ENCODE data around the gene MB. TPM values are rescaled to one million over a fixed set of nuclear protein-coding genes. Genes with fewer than 3 reads are reported as not detected.

The MB gene
- total RNA-seq, 1 donor from 2014 or later: 16,708 TPM

GRCh38 chr22:35559354-35560005, 57.6 kb downstream of the MB start:
- H3K27me3 ChIP-seq (ENCODE audit: low read depth): peaks cover 14% of the 10 kb centered on the region
- H3K27ac ChIP-seq (replicated peaks): no peak overlapping the region
- no peak for TF ChIP-seq CTCF (IDR thresholded peaks at IDR 0.05; ENCODE audit: borderline replicate concordance)
- H3K4me3 ChIP-seq: no peak overlapping the region
- intact Hi-C loops (cut with micrococcal nuclease): no loop called here
- peaks cover 5% of the 10 kb centered on the region for H3K4me1 ChIP-seq
- DNase-seq: no peak
- no peaks in the 10 kb centered on the region for H3K36me3 ChIP-seq
- no peaks in the 10 kb centered on the region for H3K9me3 ChIP-seq (replicated peaks)

DNA sequence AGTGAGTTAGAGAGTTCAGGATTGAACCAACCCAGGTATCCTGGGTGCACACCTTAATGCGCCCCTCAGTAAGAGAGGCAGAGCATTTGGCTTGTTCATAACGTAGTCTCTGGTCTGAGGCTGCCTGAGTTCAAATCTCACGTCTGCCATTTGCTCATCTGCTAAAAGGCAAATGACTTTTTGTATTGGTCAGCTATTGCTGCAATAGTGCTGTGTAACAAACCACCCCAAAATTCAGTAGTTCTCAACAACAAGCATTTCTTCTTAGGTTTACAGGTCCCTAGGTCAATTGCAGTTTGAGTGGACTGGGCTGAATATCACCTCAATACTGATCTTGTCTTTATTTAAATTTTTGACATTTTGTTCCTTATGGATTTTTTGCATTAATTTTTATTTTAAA, 58.4 kb downstream of the MB start:
- no peaks in the 10 kb centered on the region for H3K4me1 ChIP-seq
- H3K9me3 ChIP-seq (replicated peaks): no peaks in the 10 kb centered on the region
- H3K27me3 ChIP-seq (ENCODE audit: low read depth): peaks cover 14% of the 10 kb centered on the region
- H3K27ac ChIP-seq (replicated peaks): no peak overlapping the region
- intact Hi-C loops (cut with micrococcal nuclease): no loop called here
- no peak for DNase-seq
- H3K36me3 ChIP-seq: no peaks in the 10 kb centered on the region
- TF ChIP-seq CTCF (IDR thresholded peaks at IDR 0.05; ENCODE audit: borderline replicate concordance): no peak
- H3K4me3 ChIP-seq: no peak overlapping the region

- no peak for DNase-seq
- Histone ChIP-seq H3K27me3 (ENCODE audit: low read depth) (peaks cover 15% of the 10 kb centered on the region), H3K4me3 (no peak overlapping the region), H3K27ac (replicated peaks) (no peak overlapping the region), H3K4me1 (no peaks in the 10 kb centered on the region), H3K36me3 (no peaks in the 10 kb centered on the region), H3K9me3 (replicated peaks) (no peaks in the 10 kb centered on the region)
- no peak for TF ChIP-seq CTCF (IDR thresholded peaks at IDR 0.05; ENCODE audit: borderline replicate concordance)
- intact Hi-C loops (cut with micrococcal nuclease): no loop called here
Observed at GRCh38 chr22:35558031-35558430, 59.1 kb downstream of the MB start.

Other genes starting within 250 kb of the MB start
- 4.8 TPM for gene HMOX1, start 236.2 kb downstream of the MB start, total RNA-seq
- 8.3 TPM for gene MCM5, start 217.2 kb downstream of the MB start, total RNA-seq
- gene RASD2, start 76.5 kb downstream of the MB start, total RNA-seq: 5.0 TPM
- 4.8 TPM for gene APOL6, start 31.1 kb upstream of the MB start, total RNA-seq
- gene APOL5, start 100.5 kb upstream of the MB start, total RNA-seq: not detected

Measured in left ventricle myocardium inferior (tissue), 1 donor.